HepG2 (cell line): Measurements from ENCODE around the gene TGFA. TPM values are rescaled to one million over a fixed set of nuclear protein-coding genes. Genes with fewer than 3 reads are reported as not detected.

ENCODE experiments used
- ATAC-seq: fragments of 200-7000 bp; cut with Tn5 transposase; 3 replicates; pipeline ENCODE4 v1.9.1; 2020; ENCODE audit warnings: mild to moderate bottlenecking, moderate library complexity
- BruUV-seq: library from RNA; stranded (reverse); fragments of 400-500 nt; replicated peaks from 2 replicates; lab custom pipeline; 2021; lab: Mats Ljungman, UMichigan
- CTCF ChIA-PET: fragments of 300-600 bp; formaldehyde crosslinking; extraction: SDS; loops from one replicate; lab custom pipeline; 2021; ENCODE audit warnings: low total read pairs, inconsistent platforms, low intra/inter-chr PET ratio; lab: Yijun Ruan, JAX
- POLR2A ChIA-PET: fragments of 350-600 bp; sonication (Branson Sonifier 250); formaldehyde crosslinking; loops from one replicate; lab custom pipeline; 2020; ENCODE audit warnings: antibody characterized with exemption, inconsistent platforms; lab: Yijun Ruan, JAX
- DNase-seq: peaks from one replicate; pipeline ENCODE4 v3.0.0-alpha.2; 2015; ENCODE audit warnings: low spot score
- FAIRE-seq: peaks from 3 replicates; lab custom pipeline; 2011; peaks lifted over from hg19 to GRCh38; lab: Jason Lieb, UNC
- H2AFZ ChIP-seq: one replicate; pipeline ENCODE4 v1.6.1; 2011; ENCODE audit warnings: low read length, inconsistent platforms
- H3K27ac ChIP-seq: fragments of 300-600 bp; 3 replicates; pipeline ENCODE4 v1.8.0; 2011; ENCODE audit warnings: mixed run types, mild to moderate bottlenecking, mixed read lengths, low read length, inconsistent platforms; ENCODE audit not compliant: insufficient read depth; ENCODE audit errors: extremely low read length
- H3K27me3 ChIP-seq, 2 experiments: fragments of 200-600 bp in 1 of 2; 2 replicates in 1 of 2; 3 replicates in 1 of 2; pipeline versions ENCODE4 v1.6.0 to v1.8.0; 2011; ENCODE audit warnings: low read length in 2 of 2, mild to moderate bottlenecking in 2 of 2, moderate library complexity in 2 of 2, inconsistent platforms in 1 of 2; ENCODE audit not compliant: insufficient read depth in 2 of 2, control insufficient read depth in 1 of 2
- H3K36me3 ChIP-seq, 2 experiments: fragments of 200-600 bp in 1 of 2; replicated peaks in 1 of 2; 2 replicates in 1 of 2; 3 replicates in 1 of 2; pipeline versions ENCODE4 v1.5.1 to v1.8.0; 2011; ENCODE audit warnings: low read length in 2 of 2, inconsistent platforms in 1 of 2; ENCODE audit not compliant: insufficient read depth in 2 of 2, control insufficient read depth in 1 of 2
- H3K4me1 ChIP-seq: 2 replicates; pipeline ENCODE4 v1.5.1; 2012; ENCODE audit warnings: low read length, inconsistent platforms; ENCODE audit not compliant: insufficient read depth
- H3K4me2 ChIP-seq: 2 replicates; pipeline ENCODE4 v1.6.0; 2011; ENCODE audit warnings: low read depth, low read length, inconsistent platforms
- H3K4me3 ChIP-seq, 3 experiments: fragments of 200-600 bp in 1 of 3; sonication (generic), shearing (Covaris generic) in 1 of 3; replicated peaks in 1 of 3; 2 replicates each; pipeline ENCODE4 v1.5.1; 2011 to 2016; ENCODE audit warnings: low read length in 3 of 3, inconsistent platforms in 2 of 3, low read depth in 2 of 3, mild to moderate bottlenecking in 2 of 3, control low read depth in 1 of 3, mixed read lengths in 1 of 3; ENCODE audit not compliant: insufficient read depth in 1 of 3
- H3K79me2 ChIP-seq: one replicate; pipeline ENCODE4 v1.6.1; 2011; ENCODE audit warnings: low read length, inconsistent platforms; ENCODE audit not compliant: insufficient read depth
- H3K9ac ChIP-seq: 2 replicates; pipeline ENCODE4 v1.6.0; 2011; ENCODE audit warnings: mild to moderate bottlenecking, low read depth, low read length, inconsistent platforms; ENCODE audit not compliant: insufficient read depth
- H3K9me3 ChIP-seq: 2 replicates; pipeline ENCODE4 v1.5.1; 2012; ENCODE audit warnings: mild to moderate bottlenecking, low read length
- H4K20me1 ChIP-seq: 2 replicates; pipeline ENCODE4 v1.6.0; 2011; ENCODE audit warnings: inconsistent platforms, mild to moderate bottlenecking, low read length, moderate library complexity; ENCODE audit not compliant: insufficient read depth
- DBP ChIP-seq: sonication (generic); formaldehyde crosslinking; IDR thresholded peaks from 2 replicates; pipeline ENCODE4 v1.4.0; 2020; ENCODE audit warnings: missing genetic modification reagents; ENCODE audit errors: not compliant biosample characterization
- ETV5 ChIP-seq: IDR thresholded peaks from 2 replicates; pipeline ENCODE4 v1.6.1; 2018; ENCODE audit warnings: missing biosample characterization, missing genetic modification reagents, inconsistent platforms, borderline replicate concordance
- FOXO1 ChIP-seq: sonication (generic); formaldehyde crosslinking; IDR thresholded peaks from 2 replicates; pipeline ENCODE4 v1.4.0; 2020; ENCODE audit warnings: missing genetic modification reagents
- HDAC1 ChIP-seq: sonication (generic); formaldehyde crosslinking; IDR thresholded peaks from 2 replicates; pipeline ENCODE4 v1.5.1; 2020; ENCODE audit warnings: mild to moderate bottlenecking, missing genetic modification reagents
- HES4 ChIP-seq: sonication (generic); formaldehyde crosslinking; IDR thresholded peaks from 2 replicates; pipeline ENCODE4 v1.9.0; 2021; ENCODE audit warnings: mild to moderate bottlenecking, missing genetic modification reagents, borderline replicate concordance
- HNF4A ChIP-seq: sonication (generic); formaldehyde crosslinking; IDR thresholded peaks from 2 replicates; pipeline ENCODE4 v1.4.0; 2020; ENCODE audit warnings: missing genetic modification reagents
- KMT2A ChIP-seq: sonication (generic); formaldehyde crosslinking; IDR thresholded peaks from 2 replicates; pipeline ENCODE4 v1.4.0; 2020; ENCODE audit warnings: missing genetic modification reagents
- MXD1 ChIP-seq: sonication (generic); formaldehyde crosslinking; IDR thresholded peaks from 2 replicates; pipeline ENCODE4 v1.4.0; 2020; ENCODE audit warnings: mild to moderate bottlenecking, missing genetic modification reagents
- NAIF1 ChIP-seq: sonication (generic); formaldehyde crosslinking; IDR thresholded peaks from 2 replicates; pipeline ENCODE4 v1.5.0; 2020; ENCODE audit warnings: mild to moderate bottlenecking, missing genetic modification reagents, borderline replicate concordance
- NFIB ChIP-seq: sonication (generic); formaldehyde crosslinking; IDR thresholded peaks from 2 replicates; pipeline ENCODE4 v1.9.0; 2021; ENCODE audit warnings: missing genetic modification reagents, mild to moderate bottlenecking, borderline replicate concordance
- PBX2 ChIP-seq: IDR thresholded peaks from 2 replicates; pipeline ENCODE4 v1.6.1; 2016; ENCODE audit warnings: control low read depth
- PHF8 ChIP-seq: sonication (generic); formaldehyde crosslinking; IDR thresholded peaks from 2 replicates; pipeline ENCODE4 v1.5.0; 2020; ENCODE audit warnings: missing genetic modification reagents
- POGZ ChIP-seq: sonication (generic); formaldehyde crosslinking; IDR thresholded peaks from 2 replicates; pipeline ENCODE4 v1.4.0; 2020; ENCODE audit warnings: mild to moderate bottlenecking, missing genetic modification reagents
- RAD51 ChIP-seq: fragments of 450-650 bp; IDR thresholded peaks from 2 replicates; pipeline ENCODE4 v1.6.1; 2016; ENCODE audit warnings: borderline replicate concordance
- THAP8 ChIP-seq: sonication (generic); formaldehyde crosslinking; IDR thresholded peaks from 2 replicates; pipeline ENCODE4 v1.5.1; 2020; ENCODE audit warnings: missing genetic modification reagents, mild to moderate bottlenecking, borderline replicate concordance
- ZFAT ChIP-seq: sonication (generic); formaldehyde crosslinking; conservative IDR thresholded peaks from 2 replicates; pipeline ENCODE4 v1.8.1; 2023; ENCODE audit warnings: missing genetic modification reagents, inconsistent platforms
- ZMAT5 ChIP-seq: sonication (generic); formaldehyde crosslinking; IDR thresholded peaks from 2 replicates; pipeline ENCODE4 v1.5.0; 2020; ENCODE audit warnings: mild to moderate bottlenecking, low read depth, missing genetic modification reagents, borderline replicate concordance
- ZNF530 ChIP-seq: sonication (generic); formaldehyde crosslinking; IDR thresholded peaks from 2 replicates; pipeline ENCODE4 v1.5.0; 2020; ENCODE audit warnings: low read depth, mild to moderate bottlenecking, missing genetic modification reagents
- WGBS: methylation state at CpG from one replicate; pipeline ENCODE4 v1.1.6; 2017; ENCODE audit warnings: low lambda C conversion rate; 5-methylcytosine and 5-hydroxymethylcytosine counted together
- in situ Hi-C: cut with HindIII; loops from 2 replicates; pipeline ENCODE4 v1.10.0; 2017; ENCODE audit warnings: low pct_unique_long_range_greater_than_20kb; ENCODE audit not compliant: extremely low pct_ligation_motif_present
- intact Hi-C: fragments of 100-400 bp; cut with micrococcal nuclease; formaldehyde crosslinking; loops from one replicate; pipeline ENCODE4 v1.10.0; 2022; ENCODE audit not compliant: unreplicated experiment
- polyA plus RNA-seq, 8 experiments: library from polyadenylated mRNA; depleted of rRNA in 3 of 8; stranded (reverse) in 7 of 8; unstranded in 1 of 8; fragments of >200 nt; fragmentation: Illumina TruSeq in 4 of 8; extraction: Trizol in 4 of 8; gene quantifications; 2 replicates each; pipeline versions ENCODE4 v1.2.1 to v1.2.3, GENCODE V29; 2011 to 2016; ENCODE audit warnings: low read depth in 4 of 8, missing spikeins in 1 of 8, mixed read lengths in 1 of 8; ENCODE audit not compliant: insufficient read depth in 1 of 8
- total RNA-seq, 5 experiments: library from RNA; depleted of rRNA; stranded (reverse); fragments of >200 nt; fragmentation: Illumina TruSeq; extraction: Trizol; gene quantifications; 2 replicates each; pipeline ENCODE4 v1.2.3, GENCODE V29; 2016; ENCODE audit warnings: low read depth in 1 of 5

The TGFA gene
- total and polyA plus RNA-seq, 2 of the 13 experiments (the other 11 are each of a cell fraction or from before 2014, with no cell fraction given): 7.8 to 15.3 TPM

- H3K9ac ChIP-seq: no peak overlapping the region
- no peaks in the 10 kb centered on the region for H3K27me3 ChIP-seq
- in situ Hi-C loops: no loop called here
- no peak for DNase-seq
- H3K79me2 ChIP-seq: no peaks in the 10 kb centered on the region
- ChIA-PET POLR2A (no interaction called here), CTCF (no interaction called here)
- no peak overlapping the region for H2AFZ ChIP-seq
- FAIRE-seq: no peak
- H3K9me3 ChIP-seq: no peaks in the 10 kb centered on the region
- H3K27ac ChIP-seq: no peak overlapping the region
- intact Hi-C loops: no loop called here
- TF ChIP-seq ZNF530 (CRISPR knock-in tag) (no peak), NAIF1 (CRISPR knock-in tag) (no peak), MXD1 (no peak), HNF4A (CRISPR knock-in tag) (no peak), ETV5 (CRISPR knock-in tag) (no peak), RAD51 (no peak), THAP8 (no peak), FOXO1 (CRISPR knock-in tag) (no peak), HDAC1 (no peak), ZMAT5 (CRISPR knock-in tag) (no peak), PHF8 (CRISPR knock-in tag) (no peak), PBX2 (CRISPR knock-in tag) (no peak), POGZ (CRISPR knock-in tag) (no peak), HES4 (no peak), NFIB (CRISPR knock-in tag) (no peak), ZFAT (CRISPR knock-in tag) (no peak), KMT2A (CRISPR knock-in tag) (no peak), DBP (CRISPR knock-in tag) (no peak)
- ATAC-seq: no peak
- no peak overlapping the region for H3K4me3 ChIP-seq
- H4K20me1 ChIP-seq: no peaks in the 10 kb centered on the region; the same call in 1 of the 2 replicates
- H3K4me2 ChIP-seq: no peak overlapping the region
- peaks cover 7% of the 10 kb centered on the region; the same call in 1 of the 2 replicates for H3K4me1 ChIP-seq
- WGBS: 0% methylated on average over 1 of the region's 1 CpG
- no TSS peak for BruUV-seq
- H3K36me3 ChIP-seq: no peaks in the 10 kb centered on the region
Measured at GRCh38 chr2:70435138-70435537, 118.5 kb downstream of the TGFA start.
